Endothelial cell of umbilical vein (primary cell): ENCODE results near the gene CORO7. TPM values are rescaled to one million over a fixed set of nuclear protein-coding genes. Genes with fewer than 3 reads are reported as not detected.

Source experiments
- BruUV-seq: library from RNA; stranded (reverse); fragments of 400-500 nt; replicated peaks from 2 replicates; lab custom pipeline; 2021; lab: Mats Ljungman, UMichigan
- CTCF ChIA-PET: fragments of 300-600, 350-600 bp; sonication (Branson Sonifier 250); formaldehyde crosslinking; loops from one replicate; lab custom pipeline; 2021; ENCODE audit warnings: antibody characterized with exemption, inconsistent platforms; lab: Charles Lee
- POLR2A ChIA-PET: fragments of 300-600, 350-600 bp; sonication (Branson Sonifier 250); formaldehyde crosslinking; loops from one replicate; lab custom pipeline; 2021; ENCODE audit warnings: antibody characterized with exemption, inconsistent platforms; lab: Charles Lee
- DNase-seq: peaks from one replicate; pipeline ENCODE4 v3.0.0-alpha.2; 2011; ENCODE audit warnings: low read depth, low spot score
- FAIRE-seq: peaks from 2 replicates; lab custom pipeline; 2011; peaks lifted over from hg19 to GRCh38; lab: Jason Lieb, UNC
- H2AFZ ChIP-seq: 2 replicates; pipeline ENCODE4 v1.6.0; 2012; ENCODE audit warnings: low read depth, low read length, control low read depth, inconsistent platforms
- H3K27ac ChIP-seq: 2 replicates; pipeline ENCODE4 v1.5.1; 2011; ENCODE audit warnings: low read depth, mild to moderate bottlenecking, control low read depth, low read length, moderate library complexity; ENCODE audit not compliant: insufficient read depth
- H3K27me3 ChIP-seq, 2 experiments: 2 replicates each; pipeline versions ENCODE4 v1.6.0 to v1.6.1; 2011; ENCODE audit warnings: low read length in 2 of 2, mixed read lengths in 1 of 2; ENCODE audit not compliant: control insufficient read depth in 2 of 2, insufficient read depth in 2 of 2
- H3K36me3 ChIP-seq, 2 experiments: 2 replicates in 1 of 2; 3 replicates in 1 of 2; pipeline ENCODE4 v1.5.1; 2011; ENCODE audit warnings: low read length in 2 of 2, mild to moderate bottlenecking in 1 of 2, moderate library complexity in 1 of 2; ENCODE audit not compliant: control insufficient read depth in 2 of 2, insufficient read depth in 2 of 2; ENCODE audit errors: extremely low read depth in 1 of 2
- H3K4me1 ChIP-seq: 3 replicates; pipeline ENCODE4 v1.5.1; 2011; ENCODE audit warnings: mild to moderate bottlenecking, low read length; ENCODE audit not compliant: control insufficient read depth, insufficient read depth; ENCODE audit errors: extremely low read depth
- H3K4me2 ChIP-seq: 2 replicates; pipeline ENCODE4 v1.6.1; 2011; ENCODE audit warnings: low read length, control low read depth, mixed read lengths; ENCODE audit not compliant: insufficient read depth
- H3K4me3 ChIP-seq, 3 experiments: fragments of 200-600 bp in 1 of 3; sonication (generic), shearing (Covaris generic) in 1 of 3; replicated peaks in 1 of 3; 2 replicates each; pipeline ENCODE4 v1.5.1; 2011 to 2016; ENCODE audit warnings: control low read depth in 3 of 3, low read length in 3 of 3, mild to moderate bottlenecking in 2 of 3, inconsistent platforms in 1 of 3, low read depth in 1 of 3, moderate library complexity in 1 of 3; ENCODE audit not compliant: insufficient read depth in 1 of 3
- H3K79me2 ChIP-seq: 2 replicates; pipeline ENCODE4 v1.6.0; 2012; ENCODE audit warnings: low read length, inconsistent platforms; ENCODE audit not compliant: control insufficient read depth, insufficient read depth
- H3K9ac ChIP-seq: replicated peaks from 2 replicates; pipeline ENCODE3; 2011; ENCODE audit warnings: low read length, control low read depth; ENCODE audit not compliant: insufficient read depth; ENCODE audit errors: extremely low read depth
- H3K9me1 ChIP-seq: replicated peaks from 3 replicates; pipeline ENCODE4 v1.6.0; 2011; ENCODE audit warnings: mild to moderate bottlenecking, low read length; ENCODE audit not compliant: control insufficient read depth, insufficient read depth; ENCODE audit errors: extremely low read depth
- H3K9me3 ChIP-seq: replicated peaks from 2 replicates; pipeline ENCODE4 v1.5.1; 2012; ENCODE audit warnings: low read length, inconsistent platforms; ENCODE audit not compliant: control insufficient read depth, insufficient read depth
- H4K20me1 ChIP-seq: replicated peaks from 2 replicates; pipeline ENCODE3; 2011; ENCODE audit warnings: mild to moderate bottlenecking, low read length; ENCODE audit not compliant: control insufficient read depth, insufficient read depth; ENCODE audit errors: extremely low read depth
- EZH2 ChIP-seq: IDR thresholded peaks from 2 replicates; pipeline ENCODE4 v1.6.1; 2012; ENCODE audit warnings: borderline replicate concordance, low read depth, mild to moderate bottlenecking, moderate library complexity, low read length, inconsistent platforms; ENCODE audit not compliant: severe bottlenecking
- FOS ChIP-seq: IDR thresholded peaks from 2 replicates; pipeline ENCODE4 v1.6.1; 2011; ENCODE audit warnings: mild to moderate bottlenecking, low read length, moderate library complexity, borderline replicate concordance; ENCODE audit not compliant: insufficient read depth
- GATA2 ChIP-seq: IDR thresholded peaks from 2 replicates; pipeline ENCODE4 v1.7.0; 2011; ENCODE audit warnings: low read depth, mild to moderate bottlenecking, moderate library complexity, mixed read lengths, low read length; ENCODE audit not compliant: insufficient read length, insufficient read depth
- JUN ChIP-seq: IDR thresholded peaks from 2 replicates; pipeline ENCODE4 v1.6.1; 2011; ENCODE audit warnings: borderline replicate concordance, low read depth; ENCODE audit not compliant: insufficient read length, insufficient read depth
- MYC ChIP-seq: IDR thresholded peaks from one replicate; pipeline ENCODE4 v1.6.1; 2011; ENCODE audit warnings: mild to moderate bottlenecking, low read depth, low read length
- POLR2A ChIP-seq: IDR thresholded peaks from 2 replicates; pipeline ENCODE4 v1.6.1; 2012; ENCODE audit warnings: low read depth, mild to moderate bottlenecking, control low read depth, low read length
- POLR2AphosphoS5 ChIP-seq: IDR thresholded peaks from 2 replicates; pipeline ENCODE4 v1.6.1; 2012; ENCODE audit warnings: low read depth, mild to moderate bottlenecking, control low read depth, low read length, moderate library complexity; ENCODE audit not compliant: insufficient read depth
- dilution Hi-C: fragments of 300-500 bp; cut with MboI; formaldehyde crosslinking; loops from one replicate; pipeline ENCODE4 v1.15.0; 2019; ENCODE audit warnings: low sequenced_read_pairs; ENCODE audit not compliant: extremely low pct_ligation_motif_present
- intact Hi-C: fragments of 100-400 bp; cut with micrococcal nuclease; formaldehyde crosslinking; loops from one replicate; pipeline ENCODE4 v1.10.0; 2022
- polyA plus RNA-seq, 4 experiments: library from polyadenylated mRNA; depleted of rRNA in 3 of 4; stranded (reverse) in 3 of 4; unstranded in 1 of 4; fragments of >200 nt; gene quantifications; 2 replicates each; pipeline versions ENCODE4 v1.2.1 to v1.2.3, GENCODE V29; 2011 to 2012; ENCODE audit warnings: missing spikeins in 1 of 4
- total RNA-seq: library from RNA; stranded (reverse); gene quantifications from 2 replicates; pipeline ENCODE4 v1.2.3, GENCODE V29; 2021
- TF ChIP-seq, protein P1 (sequence below): IDR thresholded peaks from 2 replicates; pipeline ENCODE4 v1.6.1; 2011; ENCODE audit not compliant: insufficient read depth, insufficient read length
- TF ChIP-seq, protein P2 (sequence below), 2 donors: IDR thresholded peaks; 1 replicate in 1 of 2; 2 replicates in 1 of 2; pipeline ENCODE4 v1.5.1; 2011; ENCODE audit warnings: low read length in 2 of 2, mild to moderate bottlenecking in 2 of 2, moderate library complexity in 2 of 2, control low read depth in 1 of 2, inconsistent platforms in 1 of 2, low read depth in 1 of 2; ENCODE audit not compliant: insufficient read depth in 1 of 2; ENCODE audit errors: extremely low read depth in 1 of 2

CORO7 gene
- total and polyA plus RNA-seq, 2 donors (not counting 3 experiments of a cell fraction or from before 2014, with no cell fraction given), result 42.5 to 72.3 TPM

DNA sequence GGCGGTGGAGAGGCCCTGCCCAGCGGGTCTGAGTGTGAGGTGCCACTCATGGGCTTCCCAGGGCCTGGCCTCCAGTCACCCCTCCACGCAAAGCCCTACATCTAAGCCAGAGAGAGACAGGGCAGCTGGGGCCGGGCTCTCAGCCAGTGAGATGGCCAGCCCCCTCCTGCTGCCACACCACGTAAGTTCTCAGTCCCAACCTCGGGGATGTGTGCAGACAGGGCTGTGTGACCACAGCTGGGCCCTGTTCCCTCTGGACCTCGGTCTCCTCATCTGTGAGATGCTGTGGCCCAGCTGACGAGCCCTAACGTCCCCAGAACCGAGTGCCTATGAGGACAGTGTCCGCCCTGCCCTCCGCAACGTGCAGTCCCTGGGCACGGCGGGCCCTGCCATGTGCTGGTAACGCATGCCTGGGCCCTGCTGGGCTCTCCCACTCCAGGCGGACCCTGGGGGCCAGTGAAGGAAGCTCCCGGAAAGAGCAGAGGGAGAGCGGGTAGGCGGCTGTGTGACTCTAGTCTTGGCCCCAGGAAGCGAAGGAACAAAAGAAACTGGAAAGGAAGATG, 33.5 kb downstream of the CORO7 start:
- ChIA-PET POLR2A (no interaction called here), CTCF (interaction anchor here (1.0 to 1.8 kb wide), 2 partner anchors 21 to 26 kb away, joined by 3 to 4 read pairs; no protein-coding TSS in a partner anchor)
- peaks cover 0 to 9% of the 10 kb centered on the region in 2 experiments for H3K36me3 ChIP-seq
- FAIRE-seq (no peak), DNase-seq (no peak)
- TF ChIP-seq POLR2AphosphoS5, result no peak
- no peak for TF ChIP-seq POLR2A
- TF ChIP-seq, protein P1, sequence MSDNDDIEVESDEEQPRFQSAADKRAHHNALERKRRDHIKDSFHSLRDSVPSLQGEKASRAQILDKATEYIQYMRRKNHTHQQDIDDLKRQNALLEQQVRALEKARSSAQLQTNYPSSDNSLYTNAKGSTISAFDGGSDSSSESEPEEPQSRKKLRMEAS, result no peak
- no peak for TF ChIP-seq EZH2
- TF ChIP-seq MYC, result no peak
- TF ChIP-seq, protein P2, sequence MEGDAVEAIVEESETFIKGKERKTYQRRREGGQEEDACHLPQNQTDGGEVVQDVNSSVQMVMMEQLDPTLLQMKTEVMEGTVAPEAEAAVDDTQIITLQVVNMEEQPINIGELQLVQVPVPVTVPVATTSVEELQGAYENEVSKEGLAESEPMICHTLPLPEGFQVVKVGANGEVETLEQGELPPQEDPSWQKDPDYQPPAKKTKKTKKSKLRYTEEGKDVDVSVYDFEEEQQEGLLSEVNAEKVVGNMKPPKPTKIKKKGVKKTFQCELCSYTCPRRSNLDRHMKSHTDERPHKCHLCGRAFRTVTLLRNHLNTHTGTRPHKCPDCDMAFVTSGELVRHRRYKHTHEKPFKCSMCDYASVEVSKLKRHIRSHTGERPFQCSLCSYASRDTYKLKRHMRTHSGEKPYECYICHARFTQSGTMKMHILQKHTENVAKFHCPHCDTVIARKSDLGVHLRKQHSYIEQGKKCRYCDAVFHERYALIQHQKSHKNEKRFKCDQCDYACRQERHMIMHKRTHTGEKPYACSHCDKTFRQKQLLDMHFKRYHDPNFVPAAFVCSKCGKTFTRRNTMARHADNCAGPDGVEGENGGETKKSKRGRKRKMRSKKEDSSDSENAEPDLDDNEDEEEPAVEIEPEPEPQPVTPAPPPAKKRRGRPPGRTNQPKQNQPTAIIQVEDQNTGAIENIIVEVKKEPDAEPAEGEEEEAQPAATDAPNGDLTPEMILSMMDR (IDR thresholded peaks at IDR 0.05; ENCODE audit: extremely low read depth in 1 of 2, insufficient read depth in 1 of 2, low read depth in 1 of 2, low read length in 2 of 2), result no peak
- TF ChIP-seq FOS, result no peak
- no peak for TF ChIP-seq JUN
- TF ChIP-seq GATA2, result no peak
- dilution Hi-C loops, result no loop called here
- H3K4me1 ChIP-seq, result peaks cover 22% of the 10 kb centered on the region
- BruUV-seq, result no TSS peak
- H3K9ac ChIP-seq, result no peak overlapping the region
- no peaks in the 10 kb centered on the region for H3K9me3 ChIP-seq
- no peak overlapping the region for H3K4me2 ChIP-seq
- H3K27me3 ChIP-seq, result no peaks in the 10 kb centered on the region
- H2AFZ ChIP-seq, result no peak overlapping the region
- no peak overlapping the region for H3K4me3 ChIP-seq
- H3K79me2 ChIP-seq, result no peaks in the 10 kb centered on the region
- H3K9me1 ChIP-seq, result no peaks in the 10 kb centered on the region
- H3K27ac ChIP-seq, result no peak overlapping the region
- no peaks in the 10 kb centered on the region for H4K20me1 ChIP-seq
- intact Hi-C loops, result no loop called here
